Kidney (tissue), 14 donors: ENCODE measurements around the gene IFNA4. TPM values are rescaled to one million over a fixed set of nuclear protein-coding genes. Genes with fewer than 3 reads are reported as not detected.
A peak's percentile ranks its signal among the peaks of the same experiment; 100 is the strongest.

Source experiments
- DNase-seq, 5 donors: peaks; one replicate each; pipeline ENCODE4 v3.0.0-alpha.2; 2013 to 2020
- FAIRE-seq: peaks from 2 replicates; lab custom pipeline; 2012; peaks lifted over from hg19 to GRCh38; lab: Jason Lieb, UNC
- H3K27ac ChIP-seq, 2 donors: one replicate each; pipeline ENCODE4 v1.7.0; 2013; ENCODE audit warnings: low read depth in 2 of 2, low read length in 2 of 2, inconsistent platforms in 1 of 2
- H3K27me3 ChIP-seq: one replicate; pipeline ENCODE4 v1.7.1; 2013; ENCODE audit warnings: low read length, inconsistent platforms; ENCODE audit not compliant: control insufficient read depth, insufficient read depth
- H3K36me3 ChIP-seq, 3 donors: one replicate each; pipeline versions ENCODE4 v1.7.0 to v1.7.1; 2013; ENCODE audit warnings: low read length in 3 of 3, control low read depth in 1 of 3, inconsistent platforms in 1 of 3; ENCODE audit not compliant: insufficient read depth in 3 of 3, control insufficient read depth in 2 of 3
- H3K4me1 ChIP-seq, 3 donors: one replicate each; pipeline versions ENCODE4 v1.7.0 to v1.7.1; 2013; ENCODE audit warnings: low read length in 3 of 3, inconsistent platforms in 1 of 3, low read depth in 1 of 3; ENCODE audit not compliant: control insufficient read depth in 2 of 3, insufficient read depth in 2 of 3
- H3K4me3 ChIP-seq, 3 donors: one replicate each; pipeline versions ENCODE4 v1.7.0 to v1.8.1; 2013; ENCODE audit warnings: low read length in 3 of 3, control low read depth in 1 of 3, inconsistent platforms in 1 of 3
- H3K9ac ChIP-seq, 3 donors: one replicate each; pipeline versions ENCODE4 v1.7.0 to v1.7.1; 2013; ENCODE audit warnings: low read length in 3 of 3, control low read depth in 1 of 3, inconsistent platforms in 1 of 3
- H3K9me3 ChIP-seq, 3 donors: one replicate each; pipeline versions ENCODE4 v1.7.0 to v1.7.1; 2013; ENCODE audit warnings: low read length in 3 of 3, control low read depth in 1 of 3, inconsistent platforms in 1 of 3; ENCODE audit not compliant: control insufficient read depth in 2 of 3, insufficient read depth in 1 of 3
- intact Hi-C: fragments of 100-400 bp; cut with DNase I; formaldehyde crosslinking; loops from one replicate; pipeline ENCODE4 v1.11.1; 2022
- polyA plus RNA-seq: library from polyadenylated mRNA; stranded (reverse); fragments of 350-450 nt; fragmentation: Illumina TruSeq; extraction: RNeasy Lipid Tissue Mini Kit (QIAGEN cat#74804); gene quantifications from one replicate; pipeline ENCODE4 v1.2.3, GENCODE V29; 2014; ENCODE audit warnings: low read depth, low replicate concordance; ENCODE audit not compliant: insufficient read depth
- total RNA-seq: library from RNA; stranded (reverse); fragmentation: NEBNext Ultra II Directional; extraction: Animal tissue kit (Norgen Biotek cat#: 25700); gene quantifications from one replicate; pipeline ENCODE4 v1.2.1, GENCODE V29; 2021
- TF ChIP-seq, protein P1 (sequence below): IDR thresholded peaks from 3 replicates; pipeline ENCODE4 v1.5.1; 2012; ENCODE audit warnings: mild to moderate bottlenecking, moderate library complexity, borderline replicate concordance; ENCODE audit not compliant: insufficient read depth; ENCODE audit errors: extremely low read depth
- donor health status: control.
- donor health status: control.
- donor health status: control.
- donor health status: control.
- donor health status: control.
- donor health status: DM: yes; HTN: yes; CAD: no.
- donor health status: Normal renal cell carcinoma (clear cell type).

IFNA4 gene
- total and polyA plus RNA-seq, 2 donors from 2014 or later, result not detected

DNA sequence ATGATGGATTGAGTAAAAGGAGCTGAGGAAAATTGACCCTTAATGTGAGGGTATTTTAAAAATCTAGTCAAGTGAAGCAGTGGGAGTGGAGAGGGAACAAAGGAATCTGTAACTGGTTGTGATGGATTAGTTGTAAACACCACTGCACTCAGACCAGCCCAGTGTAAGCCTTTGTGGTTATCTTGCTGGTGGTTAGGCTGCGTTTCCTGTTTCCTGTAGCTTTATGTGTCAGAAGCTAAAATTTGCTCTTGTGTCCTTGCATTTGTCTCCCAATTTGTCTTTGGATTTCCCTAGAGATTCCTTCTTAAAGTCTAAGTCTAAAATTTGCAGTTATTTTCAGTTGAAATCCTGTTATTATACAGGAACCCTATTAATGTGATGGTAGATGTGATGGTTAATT lies 27.2 kb downstream of the IFNA4 start:
- Histone ChIP-seq H3K9ac (no peak overlapping the region), H3K27me3 (no peaks in the 10 kb centered on the region), H3K4me1 (no peaks in the 10 kb centered on the region), H3K9me3 (peaks cover 0 to 3% (median 2%) of the 10 kb centered on the region in 3 donors), H3K36me3 (no peaks in the 10 kb centered on the region), H3K4me3 (no peak overlapping the region), H3K27ac (no peak overlapping the region)
- DNase-seq, result no peak
- intact Hi-C loops, result no loop called here
- FAIRE-seq, result no peak
- TF ChIP-seq, protein P1, sequence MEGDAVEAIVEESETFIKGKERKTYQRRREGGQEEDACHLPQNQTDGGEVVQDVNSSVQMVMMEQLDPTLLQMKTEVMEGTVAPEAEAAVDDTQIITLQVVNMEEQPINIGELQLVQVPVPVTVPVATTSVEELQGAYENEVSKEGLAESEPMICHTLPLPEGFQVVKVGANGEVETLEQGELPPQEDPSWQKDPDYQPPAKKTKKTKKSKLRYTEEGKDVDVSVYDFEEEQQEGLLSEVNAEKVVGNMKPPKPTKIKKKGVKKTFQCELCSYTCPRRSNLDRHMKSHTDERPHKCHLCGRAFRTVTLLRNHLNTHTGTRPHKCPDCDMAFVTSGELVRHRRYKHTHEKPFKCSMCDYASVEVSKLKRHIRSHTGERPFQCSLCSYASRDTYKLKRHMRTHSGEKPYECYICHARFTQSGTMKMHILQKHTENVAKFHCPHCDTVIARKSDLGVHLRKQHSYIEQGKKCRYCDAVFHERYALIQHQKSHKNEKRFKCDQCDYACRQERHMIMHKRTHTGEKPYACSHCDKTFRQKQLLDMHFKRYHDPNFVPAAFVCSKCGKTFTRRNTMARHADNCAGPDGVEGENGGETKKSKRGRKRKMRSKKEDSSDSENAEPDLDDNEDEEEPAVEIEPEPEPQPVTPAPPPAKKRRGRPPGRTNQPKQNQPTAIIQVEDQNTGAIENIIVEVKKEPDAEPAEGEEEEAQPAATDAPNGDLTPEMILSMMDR, result no peak

DNA sequence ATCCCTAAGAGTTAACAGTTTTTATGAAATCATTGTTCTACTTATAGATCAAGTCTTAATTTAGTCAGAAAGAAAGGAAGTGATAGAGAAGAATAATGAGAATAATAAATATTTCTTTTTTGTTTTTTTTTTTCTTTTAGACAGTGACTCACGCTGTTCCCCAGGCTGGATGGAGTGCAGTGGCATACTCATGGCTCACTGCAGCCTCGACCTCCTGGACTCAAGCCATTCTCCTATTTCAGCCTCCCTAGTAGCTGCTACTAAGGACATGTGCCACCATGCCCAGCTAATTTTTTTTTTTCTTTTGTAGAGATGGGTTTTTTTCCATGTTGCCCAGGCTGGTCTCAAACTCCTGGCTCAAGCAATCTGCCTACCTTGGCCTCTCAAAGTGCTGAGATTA lies 31.9 kb downstream of the IFNA4 start:
- no peak overlapping the region for H3K9ac ChIP-seq
- TF ChIP-seq, protein P1, result no peak
- no peak overlapping the region for H3K4me3 ChIP-seq
- intact Hi-C loops, result no loop called here
- H3K27me3 ChIP-seq, result no peaks in the 10 kb centered on the region
- no peaks in the 10 kb centered on the region for H3K4me1 ChIP-seq
- no peaks in the 10 kb centered on the region for H3K36me3 ChIP-seq
- H3K27ac ChIP-seq, result no peak overlapping the region
- DNase-seq (no peak), FAIRE-seq (no peak)
- H3K9me3 ChIP-seq, result peaks cover 0 to 3% (median 2%) of the 10 kb centered on the region in 3 donors

DNA sequence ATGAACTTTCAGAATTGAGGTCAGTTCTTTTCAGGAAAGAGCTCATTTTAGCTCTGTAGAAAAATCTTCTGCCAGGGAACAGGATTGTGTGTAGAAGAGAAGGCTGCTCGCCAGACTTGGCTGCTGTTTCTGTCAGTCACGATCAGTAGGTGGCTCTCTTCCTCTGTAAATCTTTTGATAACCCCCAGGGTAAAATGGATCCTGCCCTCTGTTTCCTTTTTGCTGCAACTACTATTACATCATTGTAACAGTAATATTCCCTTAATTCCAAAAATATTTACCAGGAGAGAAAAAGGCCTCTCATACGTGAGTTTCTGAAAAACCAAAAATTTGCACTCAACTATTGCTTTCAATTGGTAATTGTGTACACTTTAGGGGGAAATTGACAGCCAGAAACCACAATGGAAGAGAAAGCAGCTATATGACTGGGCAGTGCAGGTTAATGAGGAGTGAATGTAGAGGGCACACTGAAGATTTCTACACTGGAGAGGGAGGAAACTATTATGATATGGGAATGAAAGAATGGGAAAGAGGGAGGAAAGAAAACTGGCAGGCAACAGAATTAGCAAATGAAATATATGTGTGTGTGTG lies 33.3 kb downstream of the IFNA4 start:
- intact Hi-C loops, result no loop called here
- DNase-seq, result peak in 2 of 5 donors; percentile 3 to 7
- Histone ChIP-seq H3K36me3 (no peaks in the 10 kb centered on the region), H3K4me3 (no peak overlapping the region), H3K27ac (no peak overlapping the region), H3K9me3 (no peaks in the 10 kb centered on the region), H3K9ac (no peak overlapping the region), H3K27me3 (no peaks in the 10 kb centered on the region), H3K4me1 (no peaks in the 10 kb centered on the region)
- TF ChIP-seq, protein P1, result no peak
- no peak for FAIRE-seq
